COLO668 (cell line): Measurements from ENCODE around the gene RAB11FIP5.

Experiments
- DNase-seq: peaks from one replicate; lab custom pipeline; 2025; ENCODE audit not compliant: unreplicated experiment; lab: John Stamatoyannopoulos, UW

The RAB11FIP5 gene

GRCh38 chr2:73033766-73034381 is 78.9 kb downstream of the RAB11FIP5 start:
- DNase-seq = no peak

DNA sequence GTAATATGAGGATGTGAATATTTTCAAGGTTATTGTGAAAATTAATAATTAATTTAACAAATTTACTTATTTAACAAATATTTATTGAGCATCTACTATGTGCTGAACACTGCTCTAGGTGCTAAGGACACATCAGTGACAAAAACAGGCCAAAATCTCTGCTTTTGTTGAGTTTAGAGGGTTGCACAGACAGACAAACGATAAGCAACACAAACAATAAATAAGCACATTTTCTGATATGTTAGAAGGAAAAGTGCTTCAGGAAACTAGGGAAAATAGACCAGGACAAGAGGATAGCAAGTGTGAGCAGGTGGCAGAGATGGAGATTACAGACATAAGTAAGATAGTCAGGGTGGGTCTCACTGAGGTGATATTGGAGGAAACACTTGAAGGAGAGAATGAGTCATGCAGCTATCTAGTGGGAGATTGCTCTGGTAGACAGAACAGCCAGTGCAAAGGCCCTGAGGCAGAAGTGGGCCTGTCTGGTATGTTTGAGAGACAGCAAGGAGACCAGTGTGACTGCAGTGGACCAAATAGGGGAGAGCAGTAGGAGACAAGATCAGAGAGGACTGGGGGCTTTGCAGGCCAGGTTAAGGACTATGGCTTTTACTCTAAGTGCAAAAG is 79.5 kb downstream of the RAB11FIP5 start:
- no peak for DNase-seq

DNA sequence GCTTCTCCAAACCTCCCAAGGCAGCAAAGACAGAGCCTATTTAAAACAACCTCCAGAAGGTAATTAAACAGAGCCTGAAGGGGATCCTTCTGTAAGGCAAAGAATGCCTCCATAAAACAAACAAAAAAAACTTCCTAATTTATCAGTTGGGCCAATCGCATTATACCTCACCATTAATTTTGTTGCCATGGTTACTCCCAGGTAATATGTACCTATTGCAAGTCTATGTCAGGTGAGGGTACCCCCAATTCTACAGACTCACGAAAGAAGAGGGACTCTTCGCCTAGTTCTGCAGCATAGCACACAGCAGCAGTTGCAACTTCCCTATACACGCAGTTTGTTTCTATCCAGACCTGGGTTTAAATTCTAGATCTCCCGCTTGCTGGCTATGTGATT is 80.0 kb downstream of the RAB11FIP5 start:
- DNase-seq = no peak

DNA sequence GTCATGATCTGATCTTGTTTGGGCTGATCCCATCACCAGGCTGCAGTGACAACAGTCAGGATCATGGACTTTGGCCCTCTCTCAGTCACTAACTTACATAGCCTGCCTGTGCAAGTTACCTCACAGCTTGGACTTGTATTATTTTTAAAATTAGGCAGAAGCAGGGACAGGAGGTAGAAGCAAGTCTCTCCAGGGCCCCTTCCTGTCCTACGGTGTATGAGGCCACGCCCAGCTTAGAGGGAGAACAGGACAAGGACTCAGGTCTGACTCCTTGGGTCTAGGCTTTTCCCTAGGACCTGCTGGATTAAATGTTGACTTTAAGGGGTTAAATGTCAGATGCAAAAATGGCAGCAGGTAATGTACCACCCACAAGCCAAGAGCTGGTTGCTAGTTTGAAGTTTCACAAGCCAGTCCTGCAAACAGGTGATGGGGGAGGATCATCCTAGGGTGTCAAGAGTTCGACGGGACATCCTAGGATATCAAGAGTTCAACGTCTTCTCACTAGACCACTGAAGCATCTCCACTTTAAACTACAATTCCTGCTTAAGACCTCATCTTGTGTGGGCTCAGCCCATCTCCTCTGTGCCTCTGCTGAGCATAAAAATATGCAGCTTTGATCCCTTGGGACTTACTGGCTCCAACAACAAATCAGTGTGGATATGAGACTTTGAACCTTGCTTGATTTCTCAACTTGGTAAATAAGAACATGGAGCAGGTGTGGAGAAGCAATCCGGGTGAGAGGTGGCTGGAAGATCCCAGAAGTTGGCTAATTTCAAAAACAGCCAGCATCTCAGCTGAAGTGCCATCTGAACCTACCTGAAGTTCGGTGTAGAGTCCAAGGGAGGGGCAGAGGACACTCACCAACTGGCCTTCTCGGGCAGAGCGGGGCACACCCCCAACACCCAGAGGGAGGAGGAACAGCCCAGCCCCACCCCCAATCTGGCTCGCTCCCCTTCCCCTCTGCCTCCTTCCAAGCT is 80.7 kb downstream of the RAB11FIP5 start:
- no peak for DNase-seq

DNA sequence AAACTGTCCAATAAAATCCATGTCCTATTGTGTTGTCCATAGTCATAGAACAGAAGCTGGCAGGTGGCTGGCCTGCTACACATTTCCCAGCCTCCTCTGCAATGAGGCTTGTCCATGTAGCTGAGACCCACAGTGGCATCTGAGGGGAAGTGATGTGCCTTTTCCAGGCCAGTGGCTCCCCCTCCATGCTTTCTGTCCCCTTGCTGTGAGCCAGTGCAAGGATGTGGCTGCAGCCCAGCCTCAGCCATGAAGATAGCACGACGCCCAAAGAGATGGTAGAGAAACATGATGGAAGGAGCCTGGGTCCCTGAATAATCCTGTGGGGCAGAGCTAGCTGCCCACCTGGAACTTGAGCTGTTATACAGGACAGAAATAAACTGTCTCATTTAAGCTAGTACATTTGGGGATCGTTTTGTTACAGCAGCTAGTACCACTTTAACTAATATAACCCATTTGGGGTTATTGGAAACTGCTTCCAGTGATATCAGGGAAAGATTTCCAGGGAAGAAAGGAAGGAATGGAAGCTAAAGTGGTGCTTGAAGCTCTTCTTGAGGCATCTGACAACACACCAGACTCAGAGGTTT is 81.6 kb downstream of the RAB11FIP5 start:
- no peak for DNase-seq

- DNase-seq = no peak
These were observed 83.9 kb downstream of the RAB11FIP5 start for GRCh38 chr2:73028841-73029240.

DNA sequence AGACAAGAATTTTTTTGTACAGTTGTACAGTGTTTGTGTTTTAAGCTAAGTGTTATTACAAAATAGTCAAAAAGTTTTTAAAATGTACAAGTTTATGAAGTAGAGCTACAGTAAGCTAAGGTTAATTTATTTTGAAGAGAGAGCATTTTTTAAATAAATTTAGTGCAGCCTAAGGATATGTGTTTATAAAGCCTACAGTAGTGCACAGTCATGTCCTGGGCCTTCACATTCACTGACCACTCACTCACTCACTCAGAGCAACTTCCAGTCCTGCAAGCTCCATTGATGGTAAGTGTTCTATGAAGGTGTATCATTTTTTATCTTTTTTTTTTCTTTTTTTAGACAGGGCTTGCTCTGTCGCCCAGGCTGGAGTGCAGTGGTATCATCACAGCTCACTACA is 85.4 kb downstream of the RAB11FIP5 start:
- no peak for DNase-seq

- no peak for DNase-seq
These were observed 89.3 kb downstream of the RAB11FIP5 start for GRCh38 chr2:73023497-73023896.
